DMS79 treated with DMSO at 0.1 percent for 48 hours (cell line): ENCODE data around the gene OR6C68.
"Not testable (repeated sequence)": the region's sequence is repeated elsewhere in the genome, so short reads cannot be mapped to it uniquely, and the experiment has no call there.

Experiments
- DNase-seq: peaks from one replicate; lab custom pipeline; 2025; lab: John Stamatoyannopoulos, UW

The OR6C68 gene

GRCh38 chr12:55492078-55492477, at the start of gene OR6C68:
Gene OR6C68 (plus strand): TSS chr12:55492378. CDS start chr12:55492378, 0 bp downstream.
- DNase-seq, result no peak

DNA sequence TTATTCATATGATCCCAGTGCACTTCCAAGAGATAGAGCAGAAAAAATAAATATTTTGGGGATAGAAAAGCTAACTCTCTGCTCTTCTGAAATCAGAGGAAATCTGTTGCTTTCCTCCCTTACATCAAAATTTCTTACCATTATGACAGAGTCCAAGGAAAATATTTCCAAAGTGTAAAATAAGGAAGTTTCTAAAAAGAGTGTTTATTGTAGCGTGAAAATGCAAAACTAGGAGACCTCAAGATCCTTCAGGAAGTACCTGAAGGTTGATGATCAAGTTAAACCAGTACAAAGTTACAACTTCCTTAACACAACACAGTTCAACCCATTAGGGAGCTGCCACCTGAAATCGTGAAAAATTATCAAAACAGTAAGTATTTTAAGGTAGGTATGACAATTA, 48.4 kb upstream of the OR6C68 start, which contains the start of gene OR6C2:
Gene OR6C2, plus strand, starts transcription at position 301 of the 400 bp plus-strand sequence. CDS start 8,138 bp downstream, outside the sequence.
- no peak for DNase-seq

- DNase-seq, result no peak
These were observed 46.8 kb upstream of the OR6C68 start for GRCh38 chr12:55445357-55445756.

DNA sequence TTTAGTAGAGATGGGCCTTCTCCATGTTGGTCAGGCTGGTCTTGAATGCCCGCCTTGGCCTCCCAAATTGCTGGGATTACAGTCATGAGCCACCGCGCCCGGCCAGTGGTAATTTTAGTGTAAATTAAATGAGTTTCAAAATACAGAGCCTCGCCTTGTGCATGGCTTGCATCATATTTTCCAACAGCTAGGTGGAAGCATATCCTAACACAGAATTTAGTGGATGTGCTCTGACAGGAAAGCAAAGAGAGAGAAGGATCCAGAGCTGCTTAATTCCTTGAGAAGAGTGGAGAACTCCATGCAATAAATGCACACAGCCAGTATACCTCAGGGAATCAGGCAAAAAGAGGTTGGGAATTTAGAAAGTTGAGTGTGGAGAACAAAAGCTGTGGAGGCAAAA, 45.9 kb upstream of the OR6C68 start:
- DNase-seq, result no peak

DNA sequence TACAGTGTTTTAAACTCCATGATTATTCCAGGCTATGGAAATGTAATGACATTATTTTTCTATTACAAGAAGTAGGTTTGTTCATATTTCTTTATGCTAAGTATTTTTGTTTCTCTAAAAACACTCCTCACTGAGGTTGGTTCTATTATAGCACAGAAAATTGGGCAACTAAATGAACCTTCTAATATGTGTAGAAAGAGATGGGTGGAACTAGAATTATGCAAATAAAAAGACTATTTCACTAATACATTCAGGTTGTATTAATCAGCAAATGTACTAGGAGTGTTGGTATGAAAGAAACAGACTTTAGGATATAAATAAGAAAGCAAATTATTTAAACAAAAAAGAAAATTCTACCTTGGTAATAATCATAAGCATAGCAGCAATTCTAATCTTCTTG, 43.4 kb upstream of the OR6C68 start:
- DNase-seq, result no peak

- not testable (repeated sequence) for DNase-seq
These were observed 27.3 kb upstream of the OR6C68 start for GRCh38 chr12:55464926-55465325.

- no peak for DNase-seq
These were observed 24.3 kb upstream of the OR6C68 start for GRCh38 chr12:55467836-55468235.

- DNase-seq, result no peak
These were observed 22.9 kb upstream of the OR6C68 start for GRCh38 chr12:55469291-55469690.

DNA sequence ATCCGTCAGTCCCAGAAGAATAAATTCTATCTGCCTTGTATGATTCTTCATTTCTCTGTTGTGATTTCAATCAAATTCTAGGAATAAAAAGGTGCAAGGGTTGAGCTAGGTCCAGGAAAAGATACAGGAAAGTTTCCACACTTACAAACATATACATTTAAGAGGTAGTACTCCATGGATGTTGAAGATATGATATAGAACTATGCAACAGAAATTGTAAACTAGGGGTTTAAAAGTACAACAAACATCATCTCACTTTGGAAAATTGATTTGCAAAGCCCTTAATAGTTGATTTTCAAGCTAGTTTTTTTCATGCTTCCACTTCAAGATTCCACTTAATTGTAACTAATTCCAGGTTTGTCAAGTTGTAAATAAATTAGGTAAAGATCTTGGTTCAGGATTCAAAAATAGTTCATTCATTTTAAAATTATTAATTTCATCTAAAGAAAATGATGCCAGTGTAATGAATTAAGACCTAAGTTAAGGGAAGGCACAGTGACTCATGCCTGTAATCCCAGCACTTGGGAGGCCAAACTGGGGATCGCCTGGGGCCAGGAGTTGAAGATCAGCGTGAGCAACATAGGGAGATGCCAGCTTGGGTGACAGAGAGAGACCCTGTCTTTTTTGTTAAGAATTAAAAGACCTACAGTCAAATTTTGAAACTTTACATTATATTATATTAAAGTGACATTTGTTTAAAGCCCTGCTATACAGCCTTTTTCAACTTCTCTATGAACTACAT, 21.9 kb upstream of the OR6C68 start, which contains the start of gene OR6C70:
Gene OR6C70, minus strand, starts transcription at position 51 of the 742 bp plus-strand sequence. Its CDS starts 0 bp downstream, at position 51.
- DNase-seq, result no peak

GRCh38 chr12:55472264-55472663, 19.9 kb upstream of the OR6C68 start:
- DNase-seq, result no peak

DNA sequence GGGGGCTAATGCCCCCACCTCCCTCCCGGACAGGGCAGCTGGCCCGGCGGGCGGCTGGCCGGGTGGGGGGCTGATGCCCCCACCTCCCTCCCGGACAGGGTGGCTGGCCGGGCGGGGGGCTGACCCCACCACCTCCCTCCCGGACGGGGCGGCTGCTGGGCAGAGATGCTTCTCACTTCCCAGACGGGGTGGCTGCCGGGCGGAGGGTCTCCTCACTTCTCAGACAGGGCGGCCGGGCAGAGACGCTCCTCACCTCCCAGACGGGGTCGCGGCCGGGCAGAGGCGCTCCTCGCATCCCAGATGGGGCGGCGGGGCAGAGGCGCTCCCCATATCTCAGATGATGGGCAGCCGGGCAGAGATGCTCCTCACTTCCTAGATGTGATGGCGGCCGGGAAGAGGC, 13.0 kb upstream of the OR6C68 start:
- not testable (repeated sequence) for DNase-seq

GRCh38 chr12:55484284-55484683, 7.9 kb upstream of the OR6C68 start:
- not testable (repeated sequence) for DNase-seq

GRCh38 chr12:55495490-55495889, 3.3 kb downstream of the OR6C68 start:
- no peak for DNase-seq

- no peak for DNase-seq
These were observed 7.1 kb downstream of the OR6C68 start for GRCh38 chr12:55499231-55499630.

- no peak for DNase-seq
These were observed 7.7 kb downstream of the OR6C68 start for GRCh38 chr12:55499810-55500252.

DNA sequence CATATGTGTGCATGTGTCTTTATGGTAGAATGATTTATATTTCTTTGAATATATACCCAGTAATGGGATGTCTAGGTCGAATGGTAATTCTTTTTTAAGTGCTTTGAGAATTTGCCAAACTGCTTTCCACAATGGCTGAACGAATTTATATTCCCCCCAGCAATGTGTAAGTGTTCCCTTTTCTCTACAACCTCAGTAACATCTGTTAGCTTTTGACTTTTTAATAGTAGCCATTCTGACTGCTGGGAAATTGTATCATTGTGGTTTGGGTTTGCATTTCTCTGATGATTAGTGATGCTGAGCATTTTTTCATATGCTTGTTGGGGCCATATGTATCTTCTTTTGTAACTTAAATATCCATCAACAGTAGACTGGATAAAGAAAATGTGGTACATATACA, 9.4 kb downstream of the OR6C68 start:
- DNase-seq, result no peak

- DNase-seq, result no peak
These were observed 23.5 kb downstream of the OR6C68 start for GRCh38 chr12:55515696-55516095.

- DNase-seq, result no peak
These were observed 24.2 kb downstream of the OR6C68 start for GRCh38 chr12:55516391-55516790.
